GM23338 (cell line): ENCODE measurements around the gene PDE4B. TPM values are rescaled to one million over a fixed set of nuclear protein-coding genes. Genes with fewer than 3 reads are reported as not detected.

Experiments used
- ATAC-seq: fragments of 200-7000 bp; cut with Tn5 transposase; 3 replicates; pipeline ENCODE4 v1.9.1; 2020
- DNase-seq: peaks from one replicate; pipeline ENCODE4 v3.0.0-alpha.2; 2015; ENCODE audit warnings: low spot score
- H2AFZ ChIP-seq: fragments of 200-600 bp; sonication (generic); 2 replicates; pipeline ENCODE4 v1.8.0; 2016; ENCODE audit warnings: antibody characterized with exemption, mild to moderate bottlenecking, moderate library complexity
- H3F3A ChIP-seq: fragments of 200-600 bp; sonication (generic); replicated peaks from 2 replicates; pipeline ENCODE4 v1.8.0; 2017; ENCODE audit warnings: antibody characterized with exemption, mixed run types, low read depth
- H3K27ac ChIP-seq: fragments of 200-600 bp; sonication (generic); 2 replicates; pipeline ENCODE4 v1.6.1; 2016; ENCODE audit warnings: low read depth
- H3K27me3 ChIP-seq: fragments of 200-600 bp; sonication (generic); 2 replicates; pipeline ENCODE4 v1.8.0; 2016; ENCODE audit warnings: mild to moderate bottlenecking, mixed run types, moderate library complexity; ENCODE audit not compliant: insufficient read depth
- H3K36me3 ChIP-seq: fragments of 200-600 bp; sonication (generic); 2 replicates; pipeline ENCODE4 v1.8.0; 2016; ENCODE audit warnings: mild to moderate bottlenecking; ENCODE audit not compliant: insufficient read depth
- H3K4me1 ChIP-seq: fragments of 200-600 bp; sonication (generic); 2 replicates; pipeline ENCODE4 v1.8.0; 2016; ENCODE audit warnings: mild to moderate bottlenecking, moderate library complexity; ENCODE audit not compliant: insufficient read depth
- H3K4me2 ChIP-seq: fragments of 200-600 bp; sonication (generic); 2 replicates; pipeline ENCODE4 v1.7.1; 2017; ENCODE audit warnings: mixed run types
- H3K4me3 ChIP-seq: fragments of 200-600 bp; sonication (generic); 2 replicates; pipeline ENCODE4 v1.6.1; 2016; ENCODE audit warnings: mixed run types
- H3K79me2 ChIP-seq: fragments of 200-600 bp; sonication (generic); replicated peaks from 2 replicates; pipeline ENCODE4 v1.8.0; 2017; ENCODE audit warnings: mild to moderate bottlenecking; ENCODE audit not compliant: insufficient read depth
- H3K9me2 ChIP-seq: fragments of 200-600 bp; sonication (generic); 2 replicates; pipeline ENCODE4 v1.8.0; 2017; ENCODE audit not compliant: insufficient read depth
- H4K20me1 ChIP-seq: fragments of 200-600 bp; sonication (generic); replicated peaks from 2 replicates; pipeline ENCODE4 v1.8.0; 2017; ENCODE audit warnings: mild to moderate bottlenecking; ENCODE audit not compliant: insufficient read depth
- H3K27ac Mint-ChIP-seq: 2 replicates; pipeline ENCODE4 v1.8.0; 2020; ENCODE audit warnings: inconsistent platforms, mild to moderate bottlenecking, moderate library complexity, mixed read lengths
- H3K27me3 Mint-ChIP-seq: 3 replicates; pipeline ENCODE4 v1.8.0; 2022; ENCODE audit warnings: low read depth, mild to moderate bottlenecking, moderate library complexity, mixed read lengths, inconsistent platforms; ENCODE audit not compliant: insufficient read depth, poor library complexity
- H3K36me3 Mint-ChIP-seq: 3 replicates; pipeline ENCODE4 v1.8.0; 2021; ENCODE audit warnings: low read depth, mild to moderate bottlenecking, inconsistent platforms, moderate library complexity, mixed read lengths
- H3K4me1 Mint-ChIP-seq: 3 replicates; pipeline ENCODE4 v1.8.0; 2020; ENCODE audit warnings: mild to moderate bottlenecking, inconsistent platforms, mixed read lengths
- H3K4me3 Mint-ChIP-seq: 3 replicates; pipeline ENCODE4 v1.8.0; 2021; ENCODE audit warnings: moderate library complexity, mild to moderate bottlenecking, inconsistent platforms, mixed read lengths
- H3K9me3 Mint-ChIP-seq: 3 replicates; pipeline ENCODE4 v1.8.0; 2020; ENCODE audit warnings: moderate library complexity, mild to moderate bottlenecking, inconsistent platforms, mixed read lengths
- CREB1 ChIP-seq: fragments of 250-450 bp; sonication (Bioruptor Pico); IDR thresholded peaks from 2 replicates; pipeline ENCODE4 v1.5.0; 2020; ENCODE audit warnings: low read depth, mild to moderate bottlenecking, moderate library complexity
- ETS1 ChIP-seq: IDR thresholded peaks from 2 replicates; pipeline ENCODE4 v1.6.1; 2016; ENCODE audit warnings: antibody characterized with exemption
- EZH2 ChIP-seq: fragments of 200-600 bp; sonication (generic); IDR thresholded peaks from one replicate; pipeline ENCODE4 v1.8.0; 2017; ENCODE audit warnings: antibody characterized with exemption, mild to moderate bottlenecking, low read depth; ENCODE audit not compliant: unreplicated experiment
- EZH2phosphoT487 ChIP-seq: fragments of 200-600 bp; sonication (generic); IDR thresholded peaks from one replicate; pipeline ENCODE4 v1.8.1; 2018; ENCODE audit warnings: antibody characterized with exemption; ENCODE audit not compliant: unreplicated experiment
- JUNB ChIP-seq: IDR thresholded peaks from one replicate; pipeline ENCODE4 v1.6.1; 2016; ENCODE audit warnings: antibody characterized with exemption; ENCODE audit not compliant: unreplicated experiment
- NANOG ChIP-seq: IDR thresholded peaks from 2 replicates; pipeline ENCODE4 v1.6.1; 2016; ENCODE audit warnings: antibody characterized with exemption, borderline replicate concordance
- POLR2AphosphoS5 ChIP-seq: IDR thresholded peaks from 2 replicates; pipeline ENCODE4 v1.6.1; 2016; ENCODE audit warnings: antibody characterized with exemption, low read depth
- STAT1 ChIP-seq: IDR thresholded peaks from one replicate; pipeline ENCODE4 v1.6.1; 2016; ENCODE audit warnings: antibody characterized with exemption; ENCODE audit not compliant: unreplicated experiment
- ZNF114 ChIP-seq: fragments of 250-450 bp; sonication (Bioruptor Pico); IDR thresholded peaks from 2 replicates; pipeline ENCODE4 v1.5.0; 2020; ENCODE audit warnings: mild to moderate bottlenecking, moderate library complexity
- ZNF331 ChIP-seq: fragments of 250-450 bp; sonication (Bioruptor Pico); IDR thresholded peaks from 2 replicates; pipeline ENCODE4 v1.5.0; 2020; ENCODE audit warnings: low read depth, mild to moderate bottlenecking, moderate library complexity
- polyA plus RNA-seq: library from polyadenylated mRNA; unstranded; fragments of >200 nt; fragmentation: Nextera tagmentation; extraction: Ambion mirVana; gene quantifications from 2 replicates; pipeline ENCODE4 v1.2.1, GENCODE V29; 2016
- total RNA-seq: library from RNA; depleted of rRNA; stranded (reverse); fragments of >200 nt; shearing (Covaris generic); gene quantifications from 2 replicates; pipeline ENCODE4 v1.2.3, GENCODE V29; 2014
- TF ChIP-seq, protein P1 (sequence below), 2 experiments: fragments of 200-600 bp in 1 of 2; sonication (generic) in 1 of 2; conservative IDR thresholded peaks; 2 replicates each; pipeline versions ENCODE4 v1.5.1 to v1.6.1; 2016 to 2017; ENCODE audit warnings: antibody characterized with exemption in 2 of 2, low read depth in 2 of 2, mild to moderate bottlenecking in 2 of 2, moderate library complexity in 1 of 2
- TF ChIP-seq, protein P2 (sequence below): IDR thresholded peaks from one replicate; pipeline ENCODE4 v1.6.1; 2018; ENCODE audit warnings: antibody characterized with exemption; ENCODE audit not compliant: unreplicated experiment
- TF ChIP-seq, protein P3 (sequence below): fragments of 250-450 bp; sonication (Bioruptor Pico); IDR thresholded peaks from 2 replicates; pipeline ENCODE4 v1.5.0; 2020; ENCODE audit warnings: mild to moderate bottlenecking, moderate library complexity

The PDE4B gene
- total and polyA plus RNA-seq, 2 experiments from 2014 or later = 14.0 to 25.6 TPM

GRCh38 chr1:66395202-66396061, 602.7 kb downstream of the PDE4B start:
- Mint-ChIP-seq H3K4me1 (no peaks in the 10 kb centered on the region; the same call in 2 of the 3 replicates), H3K27me3 (no peaks in the 10 kb centered on the region), H3K9me3 (peaks cover 8% of the 10 kb centered on the region), H3K4me3 (no peak overlapping the region), H3K27ac (no peak overlapping the region), H3K36me3 (peaks cover 3% of the 10 kb centered on the region; the same call in 2 of the 3 replicates)
- DNase-seq = no peak
- ATAC-seq = no peak
- H3K4me2 ChIP-seq = no peak overlapping the region
- no peak overlapping the region for H3K27ac ChIP-seq
- H3F3A ChIP-seq = no peaks in the 10 kb centered on the region
- no peaks in the 10 kb centered on the region for H4K20me1 ChIP-seq
- peak overlapping the region; percentile 32 for H2AFZ ChIP-seq
- no peaks in the 10 kb centered on the region for H3K27me3 ChIP-seq
- no peaks in the 10 kb centered on the region for H3K79me2 ChIP-seq
- H3K36me3 ChIP-seq = no peaks in the 10 kb centered on the region; the same call in 1 of the 2 replicates
- 0 out of 2 replicates have a peak, but pooled peaks cover 6% of the 10 kb centered on the region for H3K9me2 ChIP-seq
- no peak overlapping the region for H3K4me3 ChIP-seq
- no peaks in the 10 kb centered on the region for H3K4me1 ChIP-seq
- TF ChIP-seq EZH2 (no peak), STAT1 (no peak), ZNF114 (no peak), JUNB (no peak), ZNF331 (CRISPR knock-in tag) (no peak), ETS1 (no peak), POLR2AphosphoS5 (no peak), CREB1 (no peak), EZH2phosphoT487 (no peak), NANOG (no peak)
- TF ChIP-seq, protein P1, sequence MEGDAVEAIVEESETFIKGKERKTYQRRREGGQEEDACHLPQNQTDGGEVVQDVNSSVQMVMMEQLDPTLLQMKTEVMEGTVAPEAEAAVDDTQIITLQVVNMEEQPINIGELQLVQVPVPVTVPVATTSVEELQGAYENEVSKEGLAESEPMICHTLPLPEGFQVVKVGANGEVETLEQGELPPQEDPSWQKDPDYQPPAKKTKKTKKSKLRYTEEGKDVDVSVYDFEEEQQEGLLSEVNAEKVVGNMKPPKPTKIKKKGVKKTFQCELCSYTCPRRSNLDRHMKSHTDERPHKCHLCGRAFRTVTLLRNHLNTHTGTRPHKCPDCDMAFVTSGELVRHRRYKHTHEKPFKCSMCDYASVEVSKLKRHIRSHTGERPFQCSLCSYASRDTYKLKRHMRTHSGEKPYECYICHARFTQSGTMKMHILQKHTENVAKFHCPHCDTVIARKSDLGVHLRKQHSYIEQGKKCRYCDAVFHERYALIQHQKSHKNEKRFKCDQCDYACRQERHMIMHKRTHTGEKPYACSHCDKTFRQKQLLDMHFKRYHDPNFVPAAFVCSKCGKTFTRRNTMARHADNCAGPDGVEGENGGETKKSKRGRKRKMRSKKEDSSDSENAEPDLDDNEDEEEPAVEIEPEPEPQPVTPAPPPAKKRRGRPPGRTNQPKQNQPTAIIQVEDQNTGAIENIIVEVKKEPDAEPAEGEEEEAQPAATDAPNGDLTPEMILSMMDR (conservative IDR thresholded peaks at IDR 0.05; ENCODE audit: low read depth in 2 of 2) = no peak
- TF ChIP-seq, protein P2, sequence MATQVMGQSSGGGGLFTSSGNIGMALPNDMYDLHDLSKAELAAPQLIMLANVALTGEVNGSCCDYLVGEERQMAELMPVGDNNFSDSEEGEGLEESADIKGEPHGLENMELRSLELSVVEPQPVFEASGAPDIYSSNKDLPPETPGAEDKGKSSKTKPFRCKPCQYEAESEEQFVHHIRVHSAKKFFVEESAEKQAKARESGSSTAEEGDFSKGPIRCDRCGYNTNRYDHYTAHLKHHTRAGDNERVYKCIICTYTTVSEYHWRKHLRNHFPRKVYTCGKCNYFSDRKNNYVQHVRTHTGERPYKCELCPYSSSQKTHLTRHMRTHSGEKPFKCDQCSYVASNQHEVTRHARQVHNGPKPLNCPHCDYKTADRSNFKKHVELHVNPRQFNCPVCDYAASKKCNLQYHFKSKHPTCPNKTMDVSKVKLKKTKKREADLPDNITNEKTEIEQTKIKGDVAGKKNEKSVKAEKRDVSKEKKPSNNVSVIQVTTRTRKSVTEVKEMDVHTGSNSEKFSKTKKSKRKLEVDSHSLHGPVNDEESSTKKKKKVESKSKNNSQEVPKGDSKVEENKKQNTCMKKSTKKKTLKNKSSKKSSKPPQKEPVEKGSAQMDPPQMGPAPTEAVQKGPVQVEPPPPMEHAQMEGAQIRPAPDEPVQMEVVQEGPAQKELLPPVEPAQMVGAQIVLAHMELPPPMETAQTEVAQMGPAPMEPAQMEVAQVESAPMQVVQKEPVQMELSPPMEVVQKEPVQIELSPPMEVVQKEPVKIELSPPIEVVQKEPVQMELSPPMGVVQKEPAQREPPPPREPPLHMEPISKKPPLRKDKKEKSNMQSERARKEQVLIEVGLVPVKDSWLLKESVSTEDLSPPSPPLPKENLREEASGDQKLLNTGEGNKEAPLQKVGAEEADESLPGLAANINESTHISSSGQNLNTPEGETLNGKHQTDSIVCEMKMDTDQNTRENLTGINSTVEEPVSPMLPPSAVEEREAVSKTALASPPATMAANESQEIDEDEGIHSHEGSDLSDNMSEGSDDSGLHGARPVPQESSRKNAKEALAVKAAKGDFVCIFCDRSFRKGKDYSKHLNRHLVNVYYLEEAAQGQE = no peak
- TF ChIP-seq, protein P3, sequence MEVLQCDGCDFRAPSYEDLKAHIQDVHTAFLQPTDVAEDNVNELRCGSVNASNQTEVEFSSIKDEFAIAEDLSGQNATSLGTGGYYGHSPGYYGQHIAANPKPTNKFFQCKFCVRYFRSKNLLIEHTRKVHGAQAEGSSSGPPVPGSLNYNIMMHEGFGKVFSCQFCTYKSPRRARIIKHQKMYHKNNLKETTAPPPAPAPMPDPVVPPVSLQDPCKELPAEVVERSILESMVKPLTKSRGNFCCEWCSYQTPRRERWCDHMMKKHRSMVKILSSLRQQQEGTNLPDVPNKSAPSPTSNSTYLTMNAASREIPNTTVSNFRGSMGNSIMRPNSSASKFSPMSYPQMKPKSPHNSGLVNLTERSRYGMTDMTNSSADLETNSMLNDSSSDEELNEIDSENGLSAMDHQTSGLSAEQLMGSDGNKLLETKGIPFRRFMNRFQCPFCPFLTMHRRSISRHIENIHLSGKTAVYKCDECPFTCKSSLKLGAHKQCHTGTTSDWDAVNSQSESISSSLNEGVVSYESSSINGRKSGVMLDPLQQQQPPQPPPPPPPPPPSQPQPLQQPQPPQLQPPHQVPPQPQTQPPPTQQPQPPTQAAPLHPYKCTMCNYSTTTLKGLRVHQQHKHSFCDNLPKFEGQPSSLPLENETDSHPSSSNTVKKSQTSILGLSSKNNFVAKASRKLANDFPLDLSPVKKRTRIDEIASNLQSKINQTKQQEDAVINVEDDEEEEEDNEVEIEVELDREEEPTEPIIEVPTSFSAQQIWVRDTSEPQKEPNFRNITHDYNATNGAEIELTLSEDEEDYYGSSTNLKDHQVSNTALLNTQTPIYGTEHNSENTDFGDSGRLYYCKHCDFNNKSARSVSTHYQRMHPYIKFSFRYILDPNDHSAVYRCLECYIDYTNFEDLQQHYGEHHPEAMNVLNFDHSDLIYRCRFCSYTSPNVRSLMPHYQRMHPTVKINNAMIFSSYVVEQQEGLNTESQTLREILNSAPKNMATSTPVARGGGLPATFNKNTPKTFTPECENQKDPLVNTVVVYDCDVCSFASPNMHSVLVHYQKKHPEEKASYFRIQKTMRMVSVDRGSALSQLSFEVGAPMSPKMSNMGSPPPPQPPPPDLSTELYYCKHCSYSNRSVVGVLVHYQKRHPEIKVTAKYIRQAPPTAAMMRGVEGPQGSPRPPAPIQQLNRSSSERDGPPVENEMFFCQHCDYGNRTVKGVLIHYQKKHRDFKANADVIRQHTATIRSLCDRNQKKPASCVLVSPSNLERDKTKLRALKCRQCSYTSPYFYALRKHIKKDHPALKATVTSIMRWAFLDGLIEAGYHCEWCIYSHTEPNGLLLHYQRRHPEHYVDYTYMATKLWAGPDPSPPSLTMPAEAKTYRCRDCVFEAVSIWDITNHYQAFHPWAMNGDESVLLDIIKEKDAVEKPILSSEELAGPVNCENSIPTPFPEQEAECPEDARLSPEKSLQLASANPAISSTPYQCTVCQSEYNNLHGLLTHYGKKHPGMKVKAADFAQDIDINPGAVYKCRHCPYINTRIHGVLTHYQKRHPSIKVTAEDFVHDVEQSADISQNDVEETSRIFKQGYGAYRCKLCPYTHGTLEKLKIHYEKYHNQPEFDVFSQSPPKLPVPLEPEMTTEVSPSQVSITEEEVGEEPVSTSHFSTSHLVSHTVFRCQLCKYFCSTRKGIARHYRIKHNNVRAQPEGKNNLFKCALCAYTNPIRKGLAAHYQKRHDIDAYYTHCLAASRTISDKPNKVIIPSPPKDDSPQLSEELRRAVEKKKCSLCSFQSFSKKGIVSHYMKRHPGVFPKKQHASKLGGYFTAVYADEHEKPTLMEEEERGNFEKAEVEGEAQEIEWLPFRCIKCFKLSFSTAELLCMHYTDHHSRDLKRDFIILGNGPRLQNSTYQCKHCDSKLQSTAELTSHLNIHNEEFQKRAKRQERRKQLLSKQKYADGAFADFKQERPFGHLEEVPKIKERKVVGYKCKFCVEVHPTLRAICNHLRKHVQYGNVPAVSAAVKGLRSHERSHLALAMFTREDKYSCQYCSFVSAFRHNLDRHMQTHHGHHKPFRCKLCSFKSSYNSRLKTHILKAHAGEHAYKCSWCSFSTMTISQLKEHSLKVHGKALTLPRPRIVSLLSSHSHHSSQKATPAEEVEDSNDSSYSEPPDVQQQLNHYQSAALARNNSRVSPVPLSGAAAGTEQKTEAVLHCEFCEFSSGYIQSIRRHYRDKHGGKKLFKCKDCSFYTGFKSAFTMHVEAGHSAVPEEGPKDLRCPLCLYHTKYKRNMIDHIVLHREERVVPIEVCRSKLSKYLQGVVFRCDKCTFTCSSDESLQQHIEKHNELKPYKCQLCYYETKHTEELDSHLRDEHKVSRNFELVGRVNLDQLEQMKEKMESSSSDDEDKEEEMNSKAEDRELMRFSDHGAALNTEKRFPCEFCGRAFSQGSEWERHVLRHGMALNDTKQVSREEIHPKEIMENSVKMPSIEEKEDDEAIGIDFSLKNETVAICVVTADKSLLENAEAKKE (CRISPR knock-in tag) = no peak
